ENCODE measurements around the gene ZBTB8A. TPM values are rescaled to one million over a fixed set of nuclear protein-coding genes. Genes with fewer than 3 reads are reported as not detected.

ZBTB8A gene
- total and polyA plus RNA-seq, 2 of the 8 experiments (the other 6 are each of a cell fraction or from before 2014, with no cell fraction given): 2.9 to 10.4 TPM

GRCh38 chr1:32501865-32502264 is 37.4 kb upstream of the ZBTB8A start (continued):
- TF ChIP-seq, protein P1, sequence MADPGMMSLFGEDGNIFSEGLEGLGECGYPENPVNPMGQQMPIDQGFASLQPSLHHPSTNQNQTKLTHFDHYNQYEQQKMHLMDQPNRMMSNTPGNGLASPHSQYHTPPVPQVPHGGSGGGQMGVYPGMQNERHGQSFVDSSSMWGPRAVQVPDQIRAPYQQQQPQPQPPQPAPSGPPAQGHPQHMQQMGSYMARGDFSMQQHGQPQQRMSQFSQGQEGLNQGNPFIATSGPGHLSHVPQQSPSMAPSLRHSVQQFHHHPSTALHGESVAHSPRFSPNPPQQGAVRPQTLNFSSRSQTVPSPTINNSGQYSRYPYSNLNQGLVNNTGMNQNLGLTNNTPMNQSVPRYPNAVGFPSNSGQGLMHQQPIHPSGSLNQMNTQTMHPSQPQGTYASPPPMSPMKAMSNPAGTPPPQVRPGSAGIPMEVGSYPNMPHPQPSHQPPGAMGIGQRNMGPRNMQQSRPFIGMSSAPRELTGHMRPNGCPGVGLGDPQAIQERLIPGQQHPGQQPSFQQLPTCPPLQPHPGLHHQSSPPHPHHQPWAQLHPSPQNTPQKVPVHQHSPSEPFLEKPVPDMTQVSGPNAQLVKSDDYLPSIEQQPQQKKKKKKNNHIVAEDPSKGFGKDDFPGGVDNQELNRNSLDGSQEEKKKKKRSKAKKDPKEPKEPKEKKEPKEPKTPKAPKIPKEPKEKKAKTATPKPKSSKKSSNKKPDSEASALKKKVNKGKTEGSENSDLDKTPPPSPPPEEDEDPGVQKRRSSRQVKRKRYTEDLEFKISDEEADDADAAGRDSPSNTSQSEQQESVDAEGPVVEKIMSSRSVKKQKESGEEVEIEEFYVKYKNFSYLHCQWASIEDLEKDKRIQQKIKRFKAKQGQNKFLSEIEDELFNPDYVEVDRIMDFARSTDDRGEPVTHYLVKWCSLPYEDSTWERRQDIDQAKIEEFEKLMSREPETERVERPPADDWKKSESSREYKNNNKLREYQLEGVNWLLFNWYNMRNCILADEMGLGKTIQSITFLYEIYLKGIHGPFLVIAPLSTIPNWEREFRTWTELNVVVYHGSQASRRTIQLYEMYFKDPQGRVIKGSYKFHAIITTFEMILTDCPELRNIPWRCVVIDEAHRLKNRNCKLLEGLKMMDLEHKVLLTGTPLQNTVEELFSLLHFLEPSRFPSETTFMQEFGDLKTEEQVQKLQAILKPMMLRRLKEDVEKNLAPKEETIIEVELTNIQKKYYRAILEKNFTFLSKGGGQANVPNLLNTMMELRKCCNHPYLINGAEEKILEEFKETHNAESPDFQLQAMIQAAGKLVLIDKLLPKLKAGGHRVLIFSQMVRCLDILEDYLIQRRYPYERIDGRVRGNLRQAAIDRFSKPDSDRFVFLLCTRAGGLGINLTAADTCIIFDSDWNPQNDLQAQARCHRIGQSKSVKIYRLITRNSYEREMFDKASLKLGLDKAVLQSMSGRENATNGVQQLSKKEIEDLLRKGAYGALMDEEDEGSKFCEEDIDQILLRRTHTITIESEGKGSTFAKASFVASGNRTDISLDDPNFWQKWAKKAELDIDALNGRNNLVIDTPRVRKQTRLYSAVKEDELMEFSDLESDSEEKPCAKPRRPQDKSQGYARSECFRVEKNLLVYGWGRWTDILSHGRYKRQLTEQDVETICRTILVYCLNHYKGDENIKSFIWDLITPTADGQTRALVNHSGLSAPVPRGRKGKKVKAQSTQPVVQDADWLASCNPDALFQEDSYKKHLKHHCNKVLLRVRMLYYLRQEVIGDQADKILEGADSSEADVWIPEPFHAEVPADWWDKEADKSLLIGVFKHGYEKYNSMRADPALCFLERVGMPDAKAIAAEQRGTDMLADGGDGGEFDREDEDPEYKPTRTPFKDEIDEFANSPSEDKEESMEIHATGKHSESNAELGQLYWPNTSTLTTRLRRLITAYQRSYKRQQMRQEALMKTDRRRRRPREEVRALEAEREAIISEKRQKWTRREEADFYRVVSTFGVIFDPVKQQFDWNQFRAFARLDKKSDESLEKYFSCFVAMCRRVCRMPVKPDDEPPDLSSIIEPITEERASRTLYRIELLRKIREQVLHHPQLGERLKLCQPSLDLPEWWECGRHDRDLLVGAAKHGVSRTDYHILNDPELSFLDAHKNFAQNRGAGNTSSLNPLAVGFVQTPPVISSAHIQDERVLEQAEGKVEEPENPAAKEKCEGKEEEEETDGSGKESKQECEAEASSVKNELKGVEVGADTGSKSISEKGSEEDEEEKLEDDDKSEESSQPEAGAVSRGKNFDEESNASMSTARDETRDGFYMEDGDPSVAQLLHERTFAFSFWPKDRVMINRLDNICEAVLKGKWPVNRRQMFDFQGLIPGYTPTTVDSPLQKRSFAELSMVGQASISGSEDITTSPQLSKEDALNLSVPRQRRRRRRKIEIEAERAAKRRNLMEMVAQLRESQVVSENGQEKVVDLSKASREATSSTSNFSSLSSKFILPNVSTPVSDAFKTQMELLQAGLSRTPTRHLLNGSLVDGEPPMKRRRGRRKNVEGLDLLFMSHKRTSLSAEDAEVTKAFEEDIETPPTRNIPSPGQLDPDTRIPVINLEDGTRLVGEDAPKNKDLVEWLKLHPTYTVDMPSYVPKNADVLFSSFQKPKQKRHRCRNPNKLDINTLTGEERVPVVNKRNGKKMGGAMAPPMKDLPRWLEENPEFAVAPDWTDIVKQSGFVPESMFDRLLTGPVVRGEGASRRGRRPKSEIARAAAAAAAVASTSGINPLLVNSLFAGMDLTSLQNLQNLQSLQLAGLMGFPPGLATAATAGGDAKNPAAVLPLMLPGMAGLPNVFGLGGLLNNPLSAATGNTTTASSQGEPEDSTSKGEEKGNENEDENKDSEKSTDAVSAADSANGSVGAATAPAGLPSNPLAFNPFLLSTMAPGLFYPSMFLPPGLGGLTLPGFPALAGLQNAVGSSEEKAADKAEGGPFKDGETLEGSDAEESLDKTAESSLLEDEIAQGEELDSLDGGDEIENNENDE (IDR thresholded peaks at IDR 0.05; ENCODE audit: insufficient replicate concordance, low read length): no peak
- no peak for TF ChIP-seq SP1 (IDR thresholded peaks at IDR 0.05; ENCODE audit: low read depth, low read length)
- TF ChIP-seq YY1 (IDR thresholded peaks at IDR 0.05; ENCODE audit: low read depth, low read length): no peak
- no peak for TF ChIP-seq SRF (IDR thresholded peaks at IDR 0.05; ENCODE audit: low read depth, low read length)
- TF ChIP-seq SP4 (IDR thresholded peaks at IDR 0.05; ENCODE audit: low read length): no peak
